Nephron (organoid): ENCODE results near the gene ZPR1.

Experiments used
- H3K27ac Mint-ChIP-seq, 3 experiments: 2 replicates each; pipeline ENCODE4 v1.8.0; 2020; ENCODE audit warnings: mixed read lengths in 3 of 3, mild to moderate bottlenecking in 2 of 3, moderate library complexity in 1 of 3
- H3K27me3 Mint-ChIP-seq: 2 replicates; pipeline ENCODE4 v1.8.0; 2021; ENCODE audit warnings: low read depth, mild to moderate bottlenecking, moderate library complexity, mixed read lengths
- H3K36me3 Mint-ChIP-seq: 2 replicates; pipeline ENCODE4 v1.8.0; 2020; ENCODE audit warnings: low read depth, mixed read lengths
- H3K4me1 Mint-ChIP-seq: 2 replicates; pipeline ENCODE4 v1.8.0; 2020; ENCODE audit warnings: mixed read lengths
- H3K4me3 Mint-ChIP-seq, 3 experiments: 2 replicates each; pipeline ENCODE4 v1.8.0; 2020; ENCODE audit warnings: mild to moderate bottlenecking in 3 of 3, mixed read lengths in 3 of 3, moderate library complexity in 2 of 3
- H3K9me3 Mint-ChIP-seq: 2 replicates; pipeline ENCODE4 v1.8.0; 2020; ENCODE audit warnings: mixed read lengths
- CTCF ChIP-seq, 3 experiments: fragments of 200-600 bp; sonication (generic); IDR thresholded peaks; one replicate each; pipeline ENCODE4 v1.5.0; 2021; ENCODE audit warnings: antibody characterized with exemption in 3 of 3; ENCODE audit not compliant: unreplicated experiment in 3 of 3

The ZPR1 gene

GRCh38 chr11:116740741-116741140 lies 47.1 kb downstream of the ZPR1 start:
- no peak for TF ChIP-seq CTCF (IDR thresholded peaks at IDR 0.05; ENCODE audit: unreplicated experiment in 3 of 3)
- no peaks in the 10 kb centered on the region for H3K9me3 Mint-ChIP-seq
- H3K27me3 Mint-ChIP-seq = no peaks in the 10 kb centered on the region
- H3K4me1 Mint-ChIP-seq = peaks cover 18% of the 10 kb centered on the region
- no peak overlapping the region for H3K27ac Mint-ChIP-seq
- H3K36me3 Mint-ChIP-seq = peaks cover 4% of the 10 kb centered on the region
- H3K4me3 Mint-ChIP-seq = no peak overlapping the region

- H3K9me3 Mint-ChIP-seq = no peaks in the 10 kb centered on the region
- H3K4me3 Mint-ChIP-seq = no peak overlapping the region
- no peaks in the 10 kb centered on the region for H3K27me3 Mint-ChIP-seq
- TF ChIP-seq CTCF (IDR thresholded peaks at IDR 0.05; ENCODE audit: unreplicated experiment in 3 of 3) = no peak
- peaks cover 18% of the 10 kb centered on the region for H3K4me1 Mint-ChIP-seq
- H3K36me3 Mint-ChIP-seq = no peaks in the 10 kb centered on the region
- peak overlapping the region in 2 of 3 experiments; percentile 30 to 36 for H3K27ac Mint-ChIP-seq
Observed at GRCh38 chr11:116738975-116739374, 48.8 kb downstream of the ZPR1 start.

GRCh38 chr11:116736763-116737162 lies 51.1 kb downstream of the ZPR1 start:
- H3K4me3 Mint-ChIP-seq = no peak overlapping the region
- H3K9me3 Mint-ChIP-seq = no peaks in the 10 kb centered on the region
- no peaks in the 10 kb centered on the region for H3K27me3 Mint-ChIP-seq
- peaks cover 23% of the 10 kb centered on the region for H3K4me1 Mint-ChIP-seq
- no peak for TF ChIP-seq CTCF (IDR thresholded peaks at IDR 0.05; ENCODE audit: unreplicated experiment in 3 of 3)
- H3K36me3 Mint-ChIP-seq = no peaks in the 10 kb centered on the region
- H3K27ac Mint-ChIP-seq = no peak overlapping the region

- no peak for TF ChIP-seq CTCF (IDR thresholded peaks at IDR 0.05; ENCODE audit: unreplicated experiment in 3 of 3)
- H3K4me3 Mint-ChIP-seq = no peak overlapping the region
- H3K27ac Mint-ChIP-seq = no peak overlapping the region
- peaks cover 3% of the 10 kb centered on the region for H3K27me3 Mint-ChIP-seq
- no peaks in the 10 kb centered on the region for H3K9me3 Mint-ChIP-seq
- no peaks in the 10 kb centered on the region for H3K36me3 Mint-ChIP-seq
- peaks cover 27% of the 10 kb centered on the region for H3K4me1 Mint-ChIP-seq
Observed at GRCh38 chr11:116733969-116734508, 53.8 kb downstream of the ZPR1 start.

- peak overlapping the region in 1 of 3 experiments; percentile 60 for H3K27ac Mint-ChIP-seq
- no peak overlapping the region for H3K4me3 Mint-ChIP-seq
- no peaks in the 10 kb centered on the region for H3K9me3 Mint-ChIP-seq
- H3K36me3 Mint-ChIP-seq = no peaks in the 10 kb centered on the region
- TF ChIP-seq CTCF (IDR thresholded peaks at IDR 0.05; ENCODE audit: unreplicated experiment in 3 of 3) = no peak
- H3K27me3 Mint-ChIP-seq = peaks cover 11% of the 10 kb centered on the region
- peaks cover 25% of the 10 kb centered on the region for H3K4me1 Mint-ChIP-seq
Observed at GRCh38 chr11:116733043-116733755, 54.6 kb downstream of the ZPR1 start.
